HG03575 (cell line): ENCODE measurements around the gene SPIRE1.

ENCODE experiments used
- ATAC-seq: cut with Tn5 transposase; IDR thresholded peaks from one replicate; pipeline ENCODE4 v1.9.1; 2021; ENCODE audit not compliant: unreplicated experiment, insufficient number of reproducible peaks, low FRiP score; ENCODE audit errors: extremely low read depth

The SPIRE1 gene

GRCh38 chr18:12657684-12658425, at the start of gene SPIRE1:
SPIRE1 (minus strand) TSS chr18:12658107; CDS start chr18:12657866, 241 bp downstream.
- ATAC-seq = no peak

- no peak for ATAC-seq
Measured at GRCh38 chr18:12703664-12704063, 45.8 kb upstream of the SPIRE1 start.

- no peak for ATAC-seq
Measured at GRCh38 chr18:12703096-12703567, 45.2 kb upstream of the SPIRE1 start.

- ATAC-seq = no peak
Measured at GRCh38 chr18:12702221-12703095, 44.6 kb upstream of the SPIRE1 start, which contains the start of the genes CEP76 and PSMG2. CEP76 (minus strand) TSS chr18:12702723; CDS start chr18:12702548, 175 bp downstream. PSMG2 (plus strand) TSS chr18:12703042; CDS start chr18:12703108, 66 bp downstream.

- no peak for ATAC-seq
Measured at GRCh38 chr18:12701161-12701560, 43.3 kb upstream of the SPIRE1 start.

GRCh38 chr18:12699747-12700146, 41.8 kb upstream of the SPIRE1 start:
- no peak for ATAC-seq

- no peak for ATAC-seq
Measured at GRCh38 chr18:12694032-12694431, 36.1 kb upstream of the SPIRE1 start.

GRCh38 chr18:12692206-12692605, 34.3 kb upstream of the SPIRE1 start:
- no peak for ATAC-seq

- no peak for ATAC-seq
Measured at GRCh38 chr18:12689256-12689850, 31.4 kb upstream of the SPIRE1 start.

- ATAC-seq = no peak
Measured at GRCh38 chr18:12686100-12686499, 28.2 kb upstream of the SPIRE1 start.

- ATAC-seq = no peak
Measured at GRCh38 chr18:12679183-12679786, 21.4 kb upstream of the SPIRE1 start.

GRCh38 chr18:12668041-12668440, 10.1 kb upstream of the SPIRE1 start:
- ATAC-seq = no peak

- ATAC-seq = no peak
Measured at GRCh38 chr18:12659904-12660605, 2.1 kb upstream of the SPIRE1 start.

- no peak for ATAC-seq
Measured at GRCh38 chr18:12658426-12659138, 675 bp upstream of the SPIRE1 start.

- no peak for ATAC-seq
Measured at GRCh38 chr18:12656938-12657683, 796 bp downstream of the SPIRE1 start.

- no peak for ATAC-seq
Measured at GRCh38 chr18:12656605-12656937, 1.3 kb downstream of the SPIRE1 start.

- ATAC-seq = no peak
Measured at GRCh38 chr18:12654971-12655370, 2.9 kb downstream of the SPIRE1 start.
